HUES6 (cell line): ENCODE results near the gene ZNF532.
A peak's percentile ranks its signal among the peaks of the same experiment; 100 is the strongest.

ENCODE experiments used
- H3K27ac ChIP-seq: 2 replicates; pipeline ENCODE4 v1.7.0; 2013; ENCODE audit warnings: low read depth, mild to moderate bottlenecking, low read length, inconsistent platforms
- H3K27me3 ChIP-seq: 2 replicates; pipeline ENCODE4 v1.6.1; 2013; ENCODE audit warnings: low read length; ENCODE audit not compliant: control insufficient read depth, insufficient read depth
- H3K36me3 ChIP-seq: 2 replicates; pipeline ENCODE4 v1.6.1; 2013; ENCODE audit warnings: low read length; ENCODE audit not compliant: control insufficient read depth, insufficient read depth
- H3K4me1 ChIP-seq: 2 replicates; pipeline ENCODE4 v1.6.1; 2013; ENCODE audit warnings: low read length; ENCODE audit not compliant: control insufficient read depth, insufficient read depth
- H3K4me3 ChIP-seq: 2 replicates; pipeline ENCODE4 v1.5.1; 2013; ENCODE audit warnings: low read depth, low read length
- H3K9ac ChIP-seq: one replicate; pipeline ENCODE4 v1.6.1; 2013; ENCODE audit warnings: mild to moderate bottlenecking, low read length
- H3K9me3 ChIP-seq: 2 replicates; pipeline ENCODE4 v1.6.1; 2013; ENCODE audit warnings: low read depth, low read length; ENCODE audit not compliant: control insufficient read depth, insufficient read depth

The ZNF532 gene

DNA sequence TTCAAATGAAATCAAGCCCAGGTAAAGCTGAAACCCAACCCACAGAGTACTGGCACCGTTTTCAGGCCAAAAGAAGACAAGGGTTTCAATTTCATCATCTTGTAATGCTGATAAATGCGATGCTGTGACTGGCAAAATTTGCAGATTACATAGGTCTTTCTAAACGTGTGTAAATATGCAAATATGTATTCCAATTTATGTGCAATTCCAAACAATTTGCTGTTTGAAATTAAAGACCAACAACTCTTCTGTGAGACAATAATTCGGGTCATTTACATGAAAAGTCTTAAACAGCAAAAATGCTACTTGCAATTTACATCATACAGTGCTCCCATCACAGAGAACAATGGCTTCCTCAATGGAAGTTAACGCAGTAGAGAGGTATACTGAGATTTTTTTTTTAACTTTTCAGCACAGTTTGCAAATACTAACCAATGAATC is 2.8 kb upstream of the ZNF532 start:
- no peaks in the 10 kb centered on the region for H3K27me3 ChIP-seq
- H3K27ac ChIP-seq, result peak overlapping the region; percentile 99
- H3K4me1 ChIP-seq, result peaks cover 67% of the 10 kb centered on the region
- H3K9ac ChIP-seq, result peak overlapping the region; percentile 97
- peak overlapping the region; percentile 74 for H3K4me3 ChIP-seq
- peaks cover 23% of the 10 kb centered on the region for H3K36me3 ChIP-seq
- no peaks in the 10 kb centered on the region for H3K9me3 ChIP-seq

DNA sequence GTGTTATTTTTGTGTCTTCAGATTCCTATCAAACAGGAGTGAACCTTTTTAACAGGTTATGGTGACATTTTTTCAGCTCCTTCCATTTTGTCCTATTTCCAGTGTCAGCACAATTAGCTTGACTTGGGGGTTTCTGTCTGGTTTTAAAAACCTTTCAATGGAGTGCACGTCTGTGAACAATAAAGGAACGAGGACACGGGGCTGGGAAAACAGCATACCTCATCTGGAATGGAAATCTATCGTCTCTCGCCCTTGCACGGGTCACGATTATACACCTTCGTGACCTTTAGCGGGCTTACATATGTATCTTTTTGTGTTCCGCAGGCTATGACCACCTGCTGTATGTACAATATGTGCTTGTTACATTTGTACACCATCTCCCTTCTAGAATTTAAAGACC is 2.3 kb upstream of the ZNF532 start:
- peak overlapping the region; percentile 74 for H3K4me3 ChIP-seq

DNA sequence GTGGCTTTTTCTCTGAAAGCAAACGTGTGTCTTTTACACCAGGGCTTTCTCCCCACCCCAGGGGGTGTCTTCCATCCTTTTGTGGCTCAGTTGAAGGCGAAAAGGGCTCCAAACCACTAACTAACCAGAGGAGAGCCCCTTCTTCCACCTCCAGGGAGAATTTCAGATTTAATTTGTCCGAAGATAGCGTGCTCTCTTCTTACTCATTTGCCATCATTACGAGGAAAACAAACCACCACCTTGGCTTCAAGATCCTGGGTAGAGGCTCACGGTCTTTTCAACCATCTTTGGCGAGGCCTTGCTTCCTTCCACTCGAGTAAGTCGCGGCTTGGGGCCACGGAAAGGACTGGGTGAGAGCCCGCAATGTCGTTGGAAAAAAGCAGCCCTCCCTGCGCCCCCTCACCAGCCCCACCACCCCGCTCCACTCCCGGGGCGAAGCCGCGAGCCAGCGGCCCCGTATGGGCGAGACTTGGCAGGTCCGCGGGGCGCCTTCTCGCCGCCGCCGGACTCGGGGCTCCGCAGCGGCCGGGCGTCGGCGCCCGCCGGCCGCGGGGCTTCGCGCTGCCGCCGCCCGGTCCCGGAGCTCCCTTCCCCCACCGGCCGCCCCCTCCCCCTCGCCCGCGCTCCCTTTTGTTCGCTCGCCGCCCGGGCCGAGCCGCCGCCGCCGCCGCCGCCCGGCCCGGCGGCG is 1.7 kb upstream of the ZNF532 start:
- Histone ChIP-seq H3K27ac (peak overlapping the region; percentile 99), H3K36me3 (peaks cover 35% of the 10 kb centered on the region), H3K4me1 (peaks cover 78% of the 10 kb centered on the region), H3K9ac (peak overlapping the region; percentile 97), H3K4me3 (peak overlapping the region; percentile 74), H3K9me3 (0 out of 2 replicates have a peak, but pooled peaks cover 3% of the 10 kb centered on the region), H3K27me3 (no peaks in the 10 kb centered on the region)

More for the DNA sequence above, 2.3 kb upstream of the ZNF532 start:
- Histone ChIP-seq H3K27me3 (no peaks in the 10 kb centered on the region), H3K9ac (peak overlapping the region; percentile 97), H3K4me1 (peaks cover 72% of the 10 kb centered on the region), H3K27ac (peak overlapping the region; percentile 99), H3K9me3 (no peaks in the 10 kb centered on the region), H3K36me3 (peaks cover 28% of the 10 kb centered on the region)

DNA sequence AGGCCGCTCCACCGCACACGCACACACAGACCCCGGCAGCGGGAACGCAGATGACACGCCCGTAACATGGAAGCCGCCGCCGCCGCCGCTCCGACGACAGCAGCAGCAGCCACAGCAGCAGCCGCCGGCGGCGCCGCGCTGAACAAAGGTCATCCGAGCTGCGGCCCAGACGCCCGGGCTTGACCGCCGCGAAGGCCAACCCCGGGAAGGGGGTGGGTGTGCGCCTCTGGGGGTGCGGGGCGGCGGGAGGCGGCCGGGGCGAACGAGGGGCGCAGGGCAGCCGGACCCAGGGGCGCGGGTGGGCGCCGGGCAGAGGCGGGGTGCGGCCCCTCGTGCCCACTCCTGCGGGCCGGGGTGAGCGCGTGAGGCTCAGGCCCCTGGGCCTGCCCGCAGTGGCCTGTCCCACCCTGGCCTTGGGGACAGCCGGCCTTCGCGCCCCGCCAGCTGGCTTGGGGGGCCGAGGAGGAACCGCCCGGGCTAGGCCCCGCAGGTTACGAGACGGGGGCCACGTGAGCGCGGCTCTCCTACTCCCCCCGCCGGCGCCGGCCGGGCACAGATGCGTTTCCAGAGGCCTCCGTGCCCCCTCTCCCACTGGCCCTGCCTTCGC is 1.0 kb upstream of the ZNF532 start:
- H3K4me1 ChIP-seq, result peaks cover 77% of the 10 kb centered on the region
- peak overlapping the region; percentile 66 for H3K4me3 ChIP-seq
- peaks cover 41% of the 10 kb centered on the region for H3K36me3 ChIP-seq
- peaks cover 8% of the 10 kb centered on the region for H3K9me3 ChIP-seq
- peak overlapping the region; percentile 87 for H3K27ac ChIP-seq
- H3K9ac ChIP-seq, result peak overlapping the region; percentile 88
- H3K27me3 ChIP-seq, result no peaks in the 10 kb centered on the region

DNA sequence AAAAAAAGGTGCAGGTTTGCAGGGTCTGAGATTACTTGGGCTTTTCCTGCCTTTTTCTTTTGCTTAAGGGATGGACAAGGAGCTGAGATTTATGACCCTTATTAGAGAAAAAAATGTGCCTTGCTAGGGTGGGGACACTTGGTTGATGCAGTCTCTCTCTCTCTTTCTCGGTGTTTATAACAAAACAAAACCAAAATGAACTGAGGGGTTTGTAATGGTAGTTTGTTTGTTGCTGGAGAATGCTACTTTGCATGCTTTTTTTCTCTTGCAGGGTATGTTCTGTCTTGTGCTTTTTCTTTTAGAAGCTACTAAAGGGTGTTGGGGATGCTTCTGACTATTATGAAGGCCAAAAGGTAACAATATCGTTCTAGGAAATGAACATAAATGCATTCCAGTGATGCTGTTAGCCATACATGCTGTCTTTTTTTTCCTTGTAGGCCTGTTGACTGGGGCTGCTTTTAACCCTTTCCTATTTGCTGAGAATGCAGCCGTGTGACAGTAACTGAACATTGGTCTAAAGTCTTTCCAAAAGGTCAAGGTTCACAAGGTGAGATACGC is 435 bp downstream of the ZNF532 start:
- Histone ChIP-seq H3K9ac (peak overlapping the region; percentile 88), H3K4me3 (peak overlapping the region; percentile 66), H3K9me3 (peaks cover 8% of the 10 kb centered on the region), H3K27me3 (no peaks in the 10 kb centered on the region), H3K36me3 (peaks cover 53% of the 10 kb centered on the region), H3K27ac (peak overlapping the region; percentile 87), H3K4me1 (peaks cover 65% of the 10 kb centered on the region)

DNA sequence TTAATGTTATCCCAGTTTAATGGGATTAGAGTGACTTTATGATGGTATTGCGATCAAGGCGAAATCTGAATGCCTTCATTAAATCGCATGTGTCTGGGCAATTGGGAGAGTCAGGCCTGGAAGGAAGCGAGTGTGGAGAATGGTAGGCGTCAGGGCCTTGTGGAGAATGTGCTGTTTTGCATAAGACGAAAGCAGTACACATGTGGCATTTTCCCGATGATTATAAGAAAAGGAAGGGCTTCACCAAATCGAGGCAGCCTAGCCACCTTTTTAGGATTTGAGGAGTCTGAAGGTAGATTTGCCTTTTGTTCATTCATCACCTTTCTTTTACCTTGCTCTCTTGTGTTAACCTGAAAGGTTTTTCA is 1.0 kb downstream of the ZNF532 start:
- Histone ChIP-seq H3K36me3 (peaks cover 59% of the 10 kb centered on the region), H3K27me3 (no peaks in the 10 kb centered on the region), H3K9me3 (peaks cover 8% of the 10 kb centered on the region), H3K4me3 (peak overlapping the region; percentile 66), H3K9ac (peak overlapping the region; percentile 88), H3K4me1 (peaks cover 64% of the 10 kb centered on the region), H3K27ac (peak overlapping the region; percentile 87)

DNA sequence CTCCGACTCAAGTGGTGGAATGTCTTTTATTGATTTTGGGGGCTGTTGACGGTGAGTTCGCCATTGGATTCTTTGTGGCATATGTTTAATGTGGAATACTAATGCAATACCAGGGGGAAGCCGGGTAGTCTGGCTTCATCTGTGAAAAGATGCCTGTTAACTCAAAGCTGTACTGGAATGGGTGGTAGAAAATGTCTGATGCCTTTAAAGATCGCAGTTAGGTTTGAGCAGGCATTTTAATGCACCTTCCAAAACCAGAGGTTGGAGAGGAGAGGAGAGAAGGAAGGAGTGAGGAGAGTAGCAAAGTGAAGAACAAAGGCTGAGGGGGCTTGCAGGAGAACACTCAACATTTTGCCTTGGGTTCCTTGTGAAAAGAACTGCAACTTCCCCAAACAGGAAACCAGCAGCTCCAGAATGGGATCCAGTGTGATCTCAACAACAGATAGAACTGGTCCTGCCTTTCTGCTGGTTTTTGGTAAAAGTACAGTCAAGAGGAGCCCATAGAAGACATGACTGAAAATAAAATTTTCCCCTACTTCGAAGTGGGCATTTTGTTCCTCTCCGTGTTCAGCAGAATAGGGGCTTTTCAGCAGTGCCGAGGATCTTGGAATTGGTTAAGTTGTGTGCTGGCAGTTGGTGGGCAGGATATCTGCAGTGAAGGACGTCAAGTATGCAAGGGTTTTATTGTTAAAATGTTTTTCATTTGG is 1.5 kb downstream of the ZNF532 start:
- H3K27ac ChIP-seq, result peak overlapping the region; percentile 87
- peak overlapping the region; percentile 88 for H3K9ac ChIP-seq
- H3K9me3 ChIP-seq, result peaks cover 8% of the 10 kb centered on the region
- no peaks in the 10 kb centered on the region for H3K27me3 ChIP-seq
- peaks cover 64% of the 10 kb centered on the region for H3K36me3 ChIP-seq
- H3K4me3 ChIP-seq, result peak overlapping the region; percentile 66
- peaks cover 60% of the 10 kb centered on the region for H3K4me1 ChIP-seq

DNA sequence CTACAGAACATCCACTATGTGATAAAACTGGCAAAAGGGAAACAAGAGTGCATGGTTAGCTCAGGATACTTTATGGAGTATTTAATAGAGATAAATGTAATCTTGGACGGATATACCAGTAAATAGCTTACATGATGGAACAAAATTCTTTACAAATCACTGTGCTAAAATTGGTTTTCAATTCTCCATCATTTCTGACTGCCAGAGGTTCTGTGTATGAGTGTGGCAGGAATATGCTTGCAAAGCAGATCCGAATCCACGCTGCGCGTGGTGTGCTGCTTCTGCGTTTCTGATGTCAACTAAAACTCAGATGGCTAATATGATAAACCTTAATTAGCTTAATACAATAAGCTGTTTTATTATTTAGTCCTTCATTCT is 2.1 kb downstream of the ZNF532 start:
- H3K4me3 ChIP-seq, result peak overlapping the region; percentile 66; the same call in 1 of the 2 replicates
- H3K27ac ChIP-seq, result peak overlapping the region; percentile 87
- peak overlapping the region; percentile 88 for H3K9ac ChIP-seq
- peaks cover 70% of the 10 kb centered on the region for H3K36me3 ChIP-seq
- H3K27me3 ChIP-seq, result no peaks in the 10 kb centered on the region
- H3K4me1 ChIP-seq, result peaks cover 59% of the 10 kb centered on the region
- H3K9me3 ChIP-seq, result peaks cover 8% of the 10 kb centered on the region

DNA sequence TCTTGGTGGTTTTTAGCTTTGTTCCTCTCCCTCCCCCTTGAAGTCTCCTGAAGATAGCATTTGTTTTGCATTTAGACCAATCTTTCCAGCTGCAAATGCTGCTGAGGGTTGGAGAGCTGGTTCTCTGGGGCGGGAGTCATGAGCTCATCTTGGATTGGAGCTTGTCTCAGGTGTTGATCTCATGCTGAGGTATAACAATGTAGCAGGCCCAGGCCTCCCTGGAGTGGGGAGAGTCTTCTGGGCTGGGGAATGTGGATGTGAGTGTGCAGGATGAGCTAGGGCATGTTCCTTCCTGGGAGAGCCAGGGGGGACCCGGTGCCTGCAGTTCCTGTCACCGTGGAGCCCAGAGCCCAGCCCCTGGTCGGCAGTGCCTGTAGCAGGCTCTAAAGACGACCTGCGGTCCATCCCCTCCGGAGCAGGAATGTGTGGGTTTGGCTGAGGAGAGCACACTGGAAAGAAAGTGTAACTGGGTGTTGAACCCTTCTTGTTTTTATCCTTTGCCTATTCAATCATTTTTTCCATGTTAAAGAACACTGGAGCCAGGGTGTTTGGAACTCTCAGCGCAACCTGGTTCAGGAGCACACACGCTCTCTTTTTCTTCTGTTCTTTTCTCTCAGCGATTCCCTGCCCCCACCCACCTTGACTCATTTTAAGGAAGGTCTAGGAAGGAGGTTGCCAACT is 2.7 kb downstream of the ZNF532 start:
- peaks cover 52% of the 10 kb centered on the region for H3K4me1 ChIP-seq
- peak overlapping the region; percentile 88 for H3K9ac ChIP-seq
- peak overlapping the region; percentile 87 for H3K27ac ChIP-seq
- H3K27me3 ChIP-seq, result no peaks in the 10 kb centered on the region
- peaks cover 8% of the 10 kb centered on the region for H3K9me3 ChIP-seq
- peaks cover 77% of the 10 kb centered on the region for H3K36me3 ChIP-seq
- H3K4me3 ChIP-seq, result peak overlapping the region; percentile 66

DNA sequence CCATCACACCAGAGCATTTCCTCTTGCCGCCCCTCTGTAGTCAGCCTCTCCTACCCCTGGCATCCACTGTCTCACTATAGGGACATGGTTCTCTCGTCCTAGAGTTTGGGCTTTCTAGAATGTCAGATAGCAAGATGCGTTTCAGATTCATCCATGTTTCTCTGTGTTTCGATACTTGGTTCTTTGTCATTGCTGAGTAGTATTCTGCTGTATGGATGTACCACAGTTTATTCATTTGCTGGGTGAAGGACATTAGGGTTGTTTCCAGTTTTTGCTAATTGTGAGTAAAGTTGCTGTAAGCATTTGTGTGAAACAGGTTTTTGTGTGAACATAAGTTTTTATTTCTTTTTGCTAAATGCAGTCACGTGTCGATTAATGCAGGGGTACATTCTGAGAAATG is 3.8 kb downstream of the ZNF532 start:
- Histone ChIP-seq H3K4me1 (peaks cover 50% of the 10 kb centered on the region), H3K27me3 (no peaks in the 10 kb centered on the region), H3K4me3 (no peak overlapping the region), H3K9me3 (peaks cover 8% of the 10 kb centered on the region), H3K27ac (peak overlapping the region; percentile 87; the same call in 1 of the 2 replicates), H3K9ac (no peak overlapping the region), H3K36me3 (peaks cover 87% of the 10 kb centered on the region)
